K562 (cell line): ENCODE measurements around the gene FBXO17. TPM values are rescaled to one million over a fixed set of nuclear protein-coding genes. Genes with fewer than 3 reads are reported as not detected.

ENCODE experiments used
- DPF2 ChIP-seq: fragments of 450-650 bp; IDR thresholded peaks from 2 replicates; pipeline ENCODE4 v1.6.1; 2016
- ELF1 ChIP-seq: fragments of 200-800 bp; sonication (Bioruptor generic); IDR thresholded peaks from 2 replicates; pipeline ENCODE4 v1.6.1; 2016; ENCODE audit warnings: missing genetic modification characterization, missing compliant biosample characterization
- HNRNPH1 ChIP-seq: fragments of 200-400 bp; formaldehyde crosslinking; optimal IDR thresholded peaks from 2 replicates; pipeline ENCODE3; 2017; ENCODE audit warnings: low read depth, mild to moderate bottlenecking, low read length, moderate library complexity
- JUN ChIP-seq, 2 experiments: sonication (generic) in 1 of 2; formaldehyde crosslinking in 1 of 2; IDR thresholded peaks; 2 replicates each; pipeline versions ENCODE4 v1.6.1 to v1.8.0; 2012 to 2022; ENCODE audit warnings: borderline replicate concordance in 2 of 2, mild to moderate bottlenecking in 2 of 2, improper control_type of control experiment in 1 of 2, low read depth in 1 of 2, low read length in 1 of 2, missing genetic modification reagents in 1 of 2
- NCOA2 ChIP-seq, 2 experiments: fragments of 450-650 bp; IDR thresholded peaks; 2 replicates each; pipeline ENCODE4 v1.6.1; 2018; ENCODE audit warnings: mild to moderate bottlenecking in 2 of 2, moderate library complexity in 1 of 2; ENCODE audit not compliant: partially characterized antibody in 2 of 2
- NR2C1 ChIP-seq, 2 experiments: fragments of 450-650 bp; IDR thresholded peaks; 2 replicates each; pipeline ENCODE4 v1.6.1; 2017; ENCODE audit warnings: mild to moderate bottlenecking in 2 of 2, antibody characterized with exemption in 1 of 2, inconsistent platforms in 1 of 2, missing compliant biosample characterization in 1 of 2, missing genetic modification characterization in 1 of 2
- POLR2G ChIP-seq: fragments of 200-400 bp; formaldehyde crosslinking; IDR thresholded peaks from 2 replicates; pipeline ENCODE4 v1.6.1; 2017; ENCODE audit warnings: low read depth, mild to moderate bottlenecking, antibody characterized with exemption, low read length, moderate library complexity
- RB1 ChIP-seq: fragments of 450-650 bp; IDR thresholded peaks from 2 replicates; pipeline ENCODE4 v1.6.1; 2017; ENCODE audit warnings: low read depth, mild to moderate bottlenecking
- TAF7 ChIP-seq: fragments of 450-650 bp; IDR thresholded peaks from 2 replicates; pipeline ENCODE4 v1.6.1; 2016; ENCODE audit warnings: missing genetic modification characterization, missing compliant biosample characterization
- ZNF165 ChIP-seq: fragments of 250-450 bp; sonication (Bioruptor Pico); IDR thresholded peaks from 2 replicates; pipeline ENCODE4 v1.4.0; 2020; ENCODE audit warnings: borderline replicate concordance
- ZNF407 ChIP-seq: fragments of 450-650 bp; IDR thresholded peaks from 2 replicates; pipeline ENCODE4 v1.6.1; 2016; ENCODE audit warnings: low read depth
- polyA plus RNA-seq, 8 experiments: library from polyadenylated mRNA; depleted of rRNA in 4 of 8; stranded (reverse) in 5 of 8; unstranded in 3 of 8; fragments of >200 nt; fragmentation: Nextera tagmentation in 2 of 8; fragmentation: Illumina TruSeq in 1 of 8; extraction: Ambion mirVana in 2 of 8; extraction: Trizol in 1 of 8; gene quantifications; 2 replicates each; pipeline versions ENCODE4 v1.2.1 to v1.2.3, GENCODE V29; 2011 to 2014; ENCODE audit warnings: inconsistent platforms in 1 of 8, missing spikeins in 1 of 8
- total RNA-seq, 7 experiments: library from RNA; depleted of rRNA in 6 of 7; stranded (reverse); fragments of >200 nt in 6 of 7; fragmentation: Illumina TruSeq in 2 of 7; extraction: Trizol in 2 of 7; gene quantifications; 2 replicates each; pipeline versions ENCODE4 v1.2.1 to v1.2.3, GENCODE V29; 2011 to 2021; ENCODE audit warnings: low replicate concordance in 1 of 7

FBXO17 gene
- total and polyA plus RNA-seq, 9 of the 15 experiments (the other 6 are each of a cell fraction or from before 2014, with no cell fraction given): 4.1 to 27.1 (median 19.0) TPM

- TF ChIP-seq JUN (IDR thresholded peaks at IDR 0.05; ENCODE audit: borderline replicate concordance, low read depth, low read length) (no peak), JUN (CRISPR knock-in tag; IDR thresholded peaks at IDR 0.05; ENCODE audit: borderline replicate concordance) (no peak), RB1 (no peak), HNRNPH1 (no peak), ZNF165 (CRISPR knock-in tag) (no peak), ZNF407 (no peak), NR2C1 (IDR thresholded peaks at IDR 0.05) (no peak), NR2C1 (tag; IDR thresholded peaks at IDR 0.05) (no peak), POLR2G (peak; percentile 79), ELF1 (tag) (peak; percentile 86), TAF7 (tag) (no peak), DPF2 (no peak), NCOA2 (IDR thresholded peaks at IDR 0.05; ENCODE audit: partially characterized antibody in 2 of 2) (no peak)
These were observed 44.6 kb downstream of the FBXO17 start, which contains the start of gene MRPS12 (continued) for GRCh38 chr19:38930776-38931520.
